Transverse colon (tissue), 4 donors: ENCODE measurements around the gene ANK3. TPM values are rescaled to one million over a fixed set of nuclear protein-coding genes. Genes with fewer than 3 reads are reported as not detected.

ENCODE experiments used
- DNase-seq: peaks from one replicate; pipeline ENCODE4 v3.0.0-alpha.2; 2019
- H3K27ac ChIP-seq, 4 donors: fragments of 200-600 bp; sonication (generic); 2 replicates each; pipeline ENCODE4 v1.5.1; 2016 to 2018; ENCODE audit warnings: inconsistent platforms in 4 of 4
- H3K27me3 ChIP-seq: fragments of 200-600 bp; sonication (generic); 2 replicates; pipeline ENCODE4 v1.5.1; 2017; ENCODE audit warnings: inconsistent platforms
- H3K36me3 ChIP-seq, 4 donors: fragments of 200-600 bp; sonication (generic); 2 replicates each; pipeline ENCODE4 v1.5.1; 2017 to 2019; ENCODE audit warnings: inconsistent platforms in 4 of 4
- H3K4me1 ChIP-seq, 4 donors: fragments of 200-600 bp; sonication (generic); 2 replicates each; pipeline ENCODE4 v1.5.1; 2017 to 2020; ENCODE audit warnings: inconsistent platforms in 4 of 4
- H3K4me3 ChIP-seq, 4 donors: fragments of 200-600 bp; sonication (generic); 1 replicate in 1 of 4; 2 replicates in 3 of 4; pipeline versions ENCODE4 v1.5.1 to v1.6.1; 2017 to 2019; ENCODE audit warnings: inconsistent platforms in 4 of 4
- H3K9me3 ChIP-seq, 2 donors: fragments of 200-600 bp; sonication (generic); 2 replicates each; pipeline ENCODE4 v1.5.1; 2017 to 2019; ENCODE audit warnings: inconsistent platforms in 2 of 2
- CTCF ChIP-seq, 5 experiments: fragments of 200-600 bp in 3 of 5; fragments of 450-650 bp in 2 of 5; sonication (generic) in 3 of 5; IDR thresholded peaks; 1 replicate in 2 of 5; 2 replicates in 3 of 5; pipeline ENCODE4 v1.5.1; 2016 to 2017; ENCODE audit warnings: antibody characterized with exemption in 5 of 5, inconsistent platforms in 3 of 5, mild to moderate bottlenecking in 2 of 5, moderate library complexity in 1 of 5
- EP300 ChIP-seq: sonication (generic); formaldehyde crosslinking; IDR thresholded peaks from one replicate; pipeline ENCODE4 v1.6.1; 2017; ENCODE audit warnings: antibody characterized with exemption, low read depth
- POLR2A ChIP-seq: fragments of 450-650 bp; IDR thresholded peaks from one replicate; pipeline ENCODE4 v1.6.1; 2016; ENCODE audit warnings: antibody characterized with exemption, mild to moderate bottlenecking, moderate library complexity
- POLR2AphosphoS5 ChIP-seq, 3 donors: sonication (generic); formaldehyde crosslinking; IDR thresholded peaks; one replicate each; pipeline ENCODE4 v1.6.1; 2016; ENCODE audit warnings: antibody characterized with exemption in 3 of 3
- WGBS, 2 donors: methylation state at CpG; one replicate each; pipeline ENCODE4 v1.1.5; 2018; ENCODE audit warnings: low coverage in 1 of 2; 5-methylcytosine and 5-hydroxymethylcytosine counted together
- in situ Hi-C, 4 donors: fragments of 200-750 bp; cut with MboI; loops; one replicate each; pipeline versions ENCODE4 v1.15.0 to v1.15.1; 2017; ENCODE audit warnings: low sequenced_read_pairs in 3 of 4, low pct_ligation_motif_present in 1 of 4, low pct_unique_long_range_greater_than_20kb in 1 of 4
- intact Hi-C: fragments of 100-400 bp; cut with DNase I; formaldehyde crosslinking; loops from one replicate; pipeline ENCODE4 v1.15.1; 2023; ENCODE audit warnings: low total_unique reads
- total RNA-seq, 4 donors: library from RNA; depleted of rRNA; stranded (reverse); fragments of >200 nt; gene quantifications; one replicate each; pipeline ENCODE4 v1.1.0, GENCODE V29; 2016

Gene ANK3
- total RNA-seq, 4 donors from 2014 or later, result 41.2 to 230 (median 172) TPM

GRCh38 chr10:60124536-60124935 lies 265.1 kb downstream of the ANK3 start:
- DNase-seq, result no peak
- intact Hi-C loops (no loop called here), in situ Hi-C loops (loop anchor here in 2 of 4 donors (10.0 to 25.0 kb wide), 2 partner anchors 80 to 88 kb away; no protein-coding TSS in a partner anchor)
- Histone ChIP-seq H3K27me3 (no peaks in the 10 kb centered on the region), H3K27ac (no peak overlapping the region), H3K4me1 (peaks cover 0 to 11% (median 0%) of the 10 kb centered on the region in 4 donors), H3K4me3 (no peak overlapping the region), H3K36me3 (no peaks in the 10 kb centered on the region), H3K9me3 (no peaks in the 10 kb centered on the region)
- 87 to 90% methylated on average over 4 to 5 of the region's 5 CpGs for WGBS, 2 donors
- TF ChIP-seq EP300 (no peak), POLR2A (no peak), CTCF (IDR thresholded peaks at IDR 0.05) (no peak), POLR2AphosphoS5 (IDR thresholded peaks at IDR 0.05) (no peak)

- 57 to 65% methylated on average over 2 of the region's 2 CpGs for WGBS, 2 donors
- Histone ChIP-seq H3K36me3 (no peaks in the 10 kb centered on the region), H3K4me1 (peaks cover 0 to 11% (median 0%) of the 10 kb centered on the region in 4 donors), H3K4me3 (no peak overlapping the region), H3K9me3 (no peaks in the 10 kb centered on the region), H3K27ac (peak overlapping the region in 1 of 4 donors; percentile 48), H3K27me3 (no peaks in the 10 kb centered on the region)
- intact Hi-C loops (no loop called here), in situ Hi-C loops (loop anchor here in 2 of 4 donors (10.0 to 25.0 kb wide), 2 partner anchors 81 to 89 kb away; no protein-coding TSS in a partner anchor)
- DNase-seq, result no peak
- TF ChIP-seq POLR2AphosphoS5 (IDR thresholded peaks at IDR 0.05), result no peak
- no peak for TF ChIP-seq EP300
- TF ChIP-seq CTCF (IDR thresholded peaks at IDR 0.05), result no peak
- no peak for TF ChIP-seq POLR2A
These were observed 266.0 kb downstream of the ANK3 start for GRCh38 chr10:60123668-60124067.

GRCh38 chr10:60123172-60123571 lies 266.5 kb downstream of the ANK3 start:
- peak overlapping the region in 1 of 4 donors; percentile 48 for H3K27ac ChIP-seq
- no peaks in the 10 kb centered on the region for H3K27me3 ChIP-seq
- H3K4me3 ChIP-seq, result no peak overlapping the region
- H3K36me3 ChIP-seq, result no peaks in the 10 kb centered on the region
- in situ Hi-C loops, result loop anchor here in 2 of 4 donors (10.0 to 25.0 kb wide), 2 partner anchors 82 to 89 kb away; no protein-coding TSS in a partner anchor
- TF ChIP-seq POLR2A, result no peak
- no peak for TF ChIP-seq CTCF (IDR thresholded peaks at IDR 0.05)
- no peak for TF ChIP-seq POLR2AphosphoS5 (IDR thresholded peaks at IDR 0.05)
- no peak for TF ChIP-seq EP300
- intact Hi-C loops, result no loop called here
- 70 to 76% methylated on average over 3 of the region's 3 CpGs for WGBS, 2 donors
- no peak for DNase-seq
- H3K9me3 ChIP-seq, result no peaks in the 10 kb centered on the region
- peaks cover 0 to 11% (median 0%) of the 10 kb centered on the region in 4 donors for H3K4me1 ChIP-seq

- Histone ChIP-seq H3K4me3 (no peak overlapping the region), H3K9me3 (no peaks in the 10 kb centered on the region), H3K27ac (no peak overlapping the region), H3K4me1 (peaks cover 0 to 11% (median 0%) of the 10 kb centered on the region in 4 donors), H3K36me3 (no peaks in the 10 kb centered on the region), H3K27me3 (no peaks in the 10 kb centered on the region)
- WGBS, 2 donors, result 80 to 90% methylated on average over 2 of the region's 2 CpGs
- TF ChIP-seq EP300 (no peak), CTCF (IDR thresholded peaks at IDR 0.05) (no peak), POLR2AphosphoS5 (IDR thresholded peaks at IDR 0.05) (no peak)
- intact Hi-C loops, result no loop called here
- in situ Hi-C loops, result loop anchor here in 2 of 4 donors (10.0 to 25.0 kb wide), 2 partner anchors 83 to 90 kb away; no protein-coding TSS in a partner anchor
- DNase-seq, result no peak
These were observed 267.5 kb downstream of the ANK3 start for GRCh38 chr10:60122190-60122589.
